GM19467 (cell line): ENCODE measurements around the gene ADGRE2.

Experiments
- ATAC-seq: cut with Tn5 transposase; IDR thresholded peaks from one replicate; pipeline ENCODE4 v1.9.1; 2021; ENCODE audit warnings: mild to moderate bottlenecking, moderate library complexity; ENCODE audit not compliant: unreplicated experiment

Gene ADGRE2

DNA sequence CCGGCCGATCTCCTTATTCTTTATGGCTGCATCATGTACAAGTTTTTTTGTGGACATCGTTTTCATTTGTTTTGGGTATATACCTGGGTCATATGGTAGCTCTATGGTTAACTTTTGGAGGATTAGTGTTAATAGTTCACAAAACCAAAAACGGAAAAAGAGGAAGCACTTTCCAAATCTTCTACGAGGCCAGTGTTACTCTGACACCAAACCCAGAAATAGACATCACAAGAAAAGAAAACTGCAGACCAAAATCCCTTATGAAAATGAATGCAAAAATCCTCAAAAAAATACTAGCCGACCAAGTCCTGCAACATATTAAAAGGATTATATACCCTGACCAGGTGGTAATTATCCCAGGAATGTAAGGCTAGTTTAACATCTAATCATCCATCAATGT lies 29.8 kb downstream of the ADGRE2 start:
- no peak for ATAC-seq

DNA sequence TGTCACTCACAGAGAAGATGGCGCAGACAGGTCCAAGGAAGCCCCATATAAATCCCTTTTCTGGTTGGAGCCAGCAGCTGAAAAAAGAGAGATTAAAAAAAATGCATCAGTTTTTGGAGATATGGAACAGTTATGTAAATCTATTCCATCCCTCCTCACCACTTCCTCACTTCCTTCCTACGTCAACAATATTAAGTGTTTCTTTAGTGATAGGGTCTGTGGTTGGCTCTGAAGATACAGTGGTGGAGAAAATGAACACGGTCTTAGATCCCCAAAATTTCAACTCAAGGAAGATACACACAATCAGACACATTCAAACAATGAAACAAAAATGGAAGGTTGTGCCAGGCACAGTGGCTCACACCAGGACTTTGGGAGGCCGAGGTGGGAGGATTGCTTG lies 31.5 kb downstream of the ADGRE2 start:
- no peak for ATAC-seq

DNA sequence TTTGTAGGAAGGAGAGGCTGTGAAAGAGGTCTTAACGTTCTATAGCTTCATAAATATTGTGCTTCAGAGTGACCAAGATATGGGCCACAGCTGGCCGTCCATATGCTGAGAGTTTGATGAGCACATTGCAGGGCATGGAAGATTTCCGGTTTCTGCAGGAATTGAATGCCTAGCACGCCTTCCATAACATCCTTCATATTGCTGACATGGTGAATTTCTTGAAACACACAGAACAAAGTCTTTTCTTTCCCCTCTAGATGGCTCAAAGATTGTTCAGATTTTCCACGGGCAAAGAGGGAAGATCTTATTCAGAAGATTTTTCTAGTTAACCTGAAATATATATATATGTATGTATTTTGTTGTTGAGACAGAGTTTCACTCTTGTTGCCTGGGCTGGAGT lies 42.4 kb downstream of the ADGRE2 start:
- ATAC-seq = no peak

DNA sequence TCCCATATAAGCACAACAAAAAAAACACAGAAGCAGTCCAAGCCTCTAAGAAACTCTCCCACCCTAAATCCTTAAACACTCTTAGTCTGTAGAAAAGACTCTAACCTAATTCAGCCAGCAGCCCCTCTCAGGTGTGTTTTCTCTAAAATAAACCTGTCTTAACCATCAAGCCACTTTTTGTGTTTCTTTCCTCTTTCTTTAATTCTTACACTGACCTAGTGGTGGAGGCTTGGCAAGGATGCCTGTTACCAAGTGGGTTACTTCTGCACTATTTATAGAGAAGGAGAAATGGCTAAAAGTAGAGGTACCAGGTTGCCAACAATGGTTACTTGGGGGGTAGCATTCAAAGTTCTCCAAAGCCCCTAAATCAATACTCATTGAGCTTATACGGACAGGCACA lies 44.8 kb downstream of the ADGRE2 start:
- ATAC-seq = no peak

DNA sequence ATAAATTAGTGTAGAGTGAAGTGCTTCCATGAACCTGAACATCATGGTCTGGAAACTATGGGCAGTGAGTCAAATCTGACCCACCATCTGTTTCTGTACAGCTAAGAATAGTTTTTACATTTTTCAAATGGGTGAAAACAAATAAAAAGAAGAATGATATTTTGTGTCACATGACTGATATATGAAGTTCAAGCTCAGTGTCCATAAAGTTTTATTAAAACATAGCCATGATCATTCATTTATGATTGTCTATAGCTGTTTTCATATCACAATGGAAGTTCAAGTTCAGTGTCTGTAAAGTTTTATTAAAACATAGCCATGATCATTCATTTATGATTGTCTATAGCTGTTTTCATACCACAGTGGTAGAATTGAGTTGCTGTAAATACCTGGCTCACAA lies 45.9 kb downstream of the ADGRE2 start:
- no peak for ATAC-seq

DNA sequence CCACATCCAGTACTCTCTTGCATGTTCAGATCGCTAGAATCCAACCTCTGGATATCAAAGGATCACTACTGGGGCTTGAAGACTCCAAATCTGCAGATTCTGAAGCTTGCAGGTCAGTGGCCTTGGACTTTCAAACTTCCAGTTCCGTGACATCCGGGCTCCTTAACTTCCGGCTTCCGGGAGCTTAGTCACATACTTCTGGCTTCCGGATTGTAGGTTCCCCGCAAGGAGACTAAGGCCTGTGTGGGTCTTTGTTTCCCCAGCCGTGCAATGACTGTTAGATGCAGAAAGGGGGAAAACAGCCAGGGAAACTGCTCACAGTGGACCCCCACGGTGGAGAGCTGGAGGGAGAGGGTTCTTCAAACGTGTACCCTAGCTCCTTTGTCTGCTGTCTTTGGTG lies 47.2 kb downstream of the ADGRE2 start:
- no peak for ATAC-seq

DNA sequence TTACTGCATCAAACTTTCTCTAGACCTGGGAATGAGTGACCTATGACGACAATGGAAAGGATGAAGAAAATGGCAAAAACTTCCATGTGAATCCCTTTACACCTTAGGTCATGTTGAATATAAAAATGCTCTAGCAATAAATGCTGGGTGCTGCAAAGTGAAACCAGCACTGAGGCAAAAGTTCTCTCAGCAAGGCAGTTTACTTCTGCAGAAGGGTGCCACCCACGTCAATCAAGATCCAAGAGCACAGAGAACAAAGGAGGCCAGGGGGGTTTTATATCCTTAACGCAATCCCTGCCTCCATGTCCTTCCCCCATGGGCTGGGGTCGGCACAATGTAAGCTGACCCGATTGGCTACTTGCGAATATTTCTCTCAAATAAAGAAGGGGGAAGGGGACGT lies 49.8 kb downstream of the ADGRE2 start:
- no peak for ATAC-seq

DNA sequence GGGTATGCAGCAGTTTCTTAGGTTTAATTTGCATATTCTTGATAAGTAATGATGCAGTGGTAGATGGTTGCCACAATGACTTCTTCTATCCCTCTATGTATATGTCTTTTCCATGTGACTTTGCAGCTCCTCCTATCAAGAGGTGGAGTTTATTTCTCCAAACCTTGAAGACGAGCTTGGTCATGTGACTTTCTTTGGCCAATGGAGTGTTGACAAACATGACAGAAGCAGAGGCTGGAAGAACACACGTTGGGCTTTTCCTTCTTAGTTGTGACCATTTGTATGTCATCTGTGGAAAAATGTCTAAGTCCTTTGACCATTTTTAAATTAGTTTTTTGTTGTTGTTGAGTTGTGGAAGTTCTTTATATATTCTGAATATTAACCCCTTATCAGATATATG lies 56.2 kb downstream of the ADGRE2 start:
- no peak for ATAC-seq

DNA sequence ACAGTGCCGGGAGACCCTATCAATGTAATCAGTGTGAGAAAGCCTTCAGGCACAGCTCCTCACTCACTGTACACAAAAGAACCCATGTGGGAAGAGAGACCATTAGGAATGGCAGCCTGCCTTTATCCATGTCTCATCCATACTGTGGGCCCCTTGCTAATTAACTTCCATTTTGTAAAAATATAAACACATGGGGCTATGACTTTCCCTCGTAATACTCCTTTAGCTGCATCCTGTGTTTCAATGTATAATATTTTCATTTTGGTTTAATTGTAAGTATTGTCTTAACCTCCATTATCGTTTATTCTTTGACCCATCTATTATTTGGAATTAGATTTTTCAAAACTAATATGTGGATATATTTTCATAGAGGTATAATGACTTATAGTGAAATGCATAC lies 59.2 kb downstream of the ADGRE2 start:
- ATAC-seq = no peak

DNA sequence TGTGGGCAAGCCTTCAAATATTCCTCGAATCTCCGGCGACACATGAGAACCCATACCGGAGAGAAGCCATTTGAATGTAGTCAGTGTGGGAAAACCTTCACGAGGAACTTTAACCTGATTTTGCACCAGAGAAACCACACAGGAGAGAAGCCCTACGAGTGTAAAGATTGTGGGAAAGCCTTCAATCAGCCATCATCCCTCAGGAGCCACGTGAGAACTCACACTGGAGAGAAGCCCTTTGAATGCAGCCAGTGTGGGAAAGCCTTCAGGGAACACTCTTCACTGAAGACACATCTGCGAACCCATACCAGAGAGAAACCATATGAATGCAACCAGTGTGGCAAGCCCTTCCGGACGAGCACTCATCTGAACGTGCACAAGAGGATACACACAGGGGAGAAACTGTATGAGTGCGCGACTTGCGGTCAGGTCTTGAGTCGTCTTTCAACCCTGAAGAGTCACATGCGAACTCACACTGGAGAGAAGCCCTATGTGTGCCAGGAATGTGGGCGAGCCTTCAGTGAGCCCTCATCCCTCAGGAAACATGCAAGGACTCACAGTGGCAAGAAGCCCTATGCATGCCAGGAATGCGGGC lies 59.7 kb downstream of the ADGRE2 start:
- ATAC-seq = no peak

DNA sequence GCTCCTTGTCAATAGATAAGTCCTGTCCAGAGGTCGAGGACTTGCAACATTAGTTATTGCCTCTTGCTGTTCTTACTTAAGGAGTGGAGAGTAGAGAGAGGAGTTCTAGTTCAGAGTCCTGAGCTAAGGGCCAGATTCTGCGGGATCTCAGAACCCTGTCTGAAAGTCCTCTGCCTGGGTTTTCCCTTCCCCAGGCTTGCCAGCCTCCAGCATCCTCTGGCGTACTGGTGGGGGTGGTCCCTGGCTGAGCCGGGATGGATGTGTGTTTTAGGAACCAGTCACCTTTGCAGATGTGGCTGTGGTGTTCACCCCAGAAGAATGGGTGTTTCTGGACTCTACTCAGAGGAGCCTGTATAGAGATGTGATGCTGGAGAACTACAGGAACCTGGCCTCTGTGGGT lies 62.5 kb downstream of the ADGRE2 start:
- ATAC-seq = no peak

DNA sequence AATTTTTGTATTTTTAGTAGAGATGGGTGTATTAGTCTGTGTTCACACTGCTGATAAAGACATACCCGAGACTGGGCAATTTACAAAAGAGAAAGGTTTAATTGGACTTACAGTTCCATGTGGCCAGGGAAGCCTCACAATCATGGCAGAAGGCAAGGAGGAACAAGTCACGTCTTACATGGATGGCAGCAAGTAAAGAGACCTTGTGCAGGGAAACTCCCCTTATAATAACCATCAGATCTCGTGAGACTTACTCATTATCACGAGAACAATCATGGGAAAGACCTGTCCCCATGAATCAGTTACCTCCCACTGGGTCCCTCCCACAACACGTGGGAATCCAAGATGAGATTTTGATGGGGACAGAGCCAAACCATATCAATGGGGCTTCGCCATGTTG lies 73.9 kb downstream of the ADGRE2 start:
- no peak for ATAC-seq

DNA sequence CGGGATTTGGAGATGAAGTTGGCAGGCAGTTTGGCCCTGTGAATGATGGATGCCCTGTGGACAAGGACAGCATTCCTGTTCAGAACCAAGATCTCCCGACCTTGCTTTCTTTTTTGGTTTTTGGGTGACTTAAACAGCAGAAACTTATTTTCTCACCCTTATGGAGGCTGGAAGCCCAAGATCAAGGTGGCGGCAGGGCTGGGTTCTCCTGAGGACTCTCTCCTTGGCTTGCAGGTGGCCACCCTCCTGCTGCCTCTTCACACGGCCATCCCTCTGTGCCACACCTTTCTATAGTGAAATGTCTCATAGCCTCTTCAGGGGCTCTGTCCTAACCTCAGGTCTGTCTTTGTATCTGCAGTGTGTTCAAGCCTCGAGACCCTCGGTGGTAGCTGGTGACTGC lies 74.5 kb downstream of the ADGRE2 start:
- no peak for ATAC-seq

DNA sequence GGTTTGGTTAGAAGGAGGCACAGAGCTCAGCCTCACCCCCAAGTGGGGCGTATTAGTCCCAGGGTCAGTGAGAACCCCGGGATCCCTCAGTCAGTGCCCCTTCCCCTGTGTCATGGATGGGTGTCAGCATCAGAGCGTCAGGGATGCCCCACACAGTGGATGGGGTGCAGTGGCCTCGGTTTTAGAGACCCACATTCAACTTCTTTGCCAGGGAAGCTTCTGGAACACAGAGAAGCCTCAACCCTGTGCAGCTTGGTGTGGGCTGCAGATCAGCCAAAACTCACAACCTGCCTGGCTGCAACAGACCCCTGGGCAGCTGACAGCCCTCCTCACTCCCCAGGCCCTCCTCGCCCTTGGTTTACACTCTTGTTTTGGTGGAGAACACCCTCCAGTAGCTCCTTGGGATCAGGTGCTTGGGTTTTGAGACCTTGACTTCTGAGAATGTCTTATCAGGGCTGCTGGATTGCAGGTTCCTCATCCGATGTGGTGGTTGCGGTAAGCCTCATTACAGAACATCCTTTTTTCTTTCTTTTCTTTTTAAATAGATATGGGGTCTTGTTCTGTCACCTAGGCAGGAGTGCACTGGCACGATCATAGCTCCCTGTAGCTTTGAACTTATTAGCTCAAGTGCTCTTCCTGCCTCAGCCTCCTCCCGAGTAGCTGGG lies 77.5 kb downstream of the ADGRE2 start:
- no peak for ATAC-seq

DNA sequence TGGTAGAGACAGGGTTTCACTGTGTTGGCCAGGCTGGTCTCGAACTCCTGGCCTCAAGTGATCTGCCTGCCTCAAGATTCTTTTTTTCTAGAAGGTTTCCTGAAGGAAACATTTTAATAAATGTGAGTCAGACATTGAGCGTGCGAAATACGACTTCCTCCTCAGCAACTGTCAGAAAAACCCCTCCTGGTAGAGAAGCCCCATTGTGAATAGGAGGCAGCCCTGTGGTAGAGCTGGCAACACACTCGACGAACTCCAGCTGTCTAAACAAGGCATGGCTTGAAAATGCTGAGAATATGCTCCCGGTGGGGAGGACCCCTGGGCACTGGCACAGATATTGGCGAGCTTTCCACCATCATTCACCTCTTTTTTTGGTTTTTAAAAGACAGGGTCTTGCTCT lies 78.7 kb downstream of the ADGRE2 start:
- ATAC-seq = no peak

DNA sequence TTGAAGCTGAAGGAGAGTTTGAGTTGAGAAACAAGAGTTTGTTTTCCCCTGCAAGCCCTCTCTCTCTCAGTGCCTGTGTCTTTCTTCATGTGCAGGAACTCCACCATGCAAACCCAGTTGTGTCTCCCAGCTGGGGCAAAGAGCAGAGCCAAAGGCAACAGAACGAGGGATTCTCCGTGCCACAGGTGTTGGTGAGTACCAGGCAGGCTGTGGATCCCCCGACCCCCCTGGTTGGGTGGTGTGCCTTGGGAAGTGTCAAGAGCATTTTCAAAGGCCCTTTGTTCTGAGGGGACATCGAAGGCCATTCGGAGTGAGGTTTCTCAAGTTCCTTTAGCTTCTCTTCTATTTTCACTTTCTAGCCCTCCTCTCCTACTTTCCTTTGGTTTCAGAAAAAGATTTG lies 82.9 kb downstream of the ADGRE2 start:
- ATAC-seq = no peak

DNA sequence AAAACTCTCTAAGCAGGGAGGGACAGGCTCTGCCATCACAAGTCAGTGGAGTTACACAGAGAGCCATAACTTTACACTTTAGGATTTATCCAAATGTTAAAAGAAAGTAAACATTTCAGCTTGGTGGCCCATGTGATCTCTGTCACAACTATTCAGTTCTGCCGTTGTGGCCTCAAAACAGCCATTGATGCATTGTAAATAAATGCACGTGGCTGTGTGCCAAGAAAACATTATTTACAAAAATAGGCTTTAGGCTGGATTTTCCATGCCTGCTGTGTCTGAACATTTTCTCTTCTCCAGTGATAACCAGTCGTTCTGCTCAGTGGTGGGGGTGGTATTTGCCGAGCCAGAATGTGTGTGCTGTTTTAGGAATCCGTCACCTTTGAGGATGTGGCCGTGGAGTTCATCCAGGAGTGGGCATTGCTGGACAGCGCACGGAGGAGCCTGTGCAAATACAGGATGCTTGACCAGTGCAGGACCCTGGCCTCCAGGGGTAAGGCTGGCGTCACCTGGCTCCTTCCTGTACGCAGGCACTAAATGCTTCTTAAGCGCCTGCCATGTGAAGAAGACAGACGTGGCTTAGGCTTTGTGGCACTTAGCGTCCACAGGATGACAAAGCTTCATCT lies 83.6 kb downstream of the ADGRE2 start:
- ATAC-seq = no peak

DNA sequence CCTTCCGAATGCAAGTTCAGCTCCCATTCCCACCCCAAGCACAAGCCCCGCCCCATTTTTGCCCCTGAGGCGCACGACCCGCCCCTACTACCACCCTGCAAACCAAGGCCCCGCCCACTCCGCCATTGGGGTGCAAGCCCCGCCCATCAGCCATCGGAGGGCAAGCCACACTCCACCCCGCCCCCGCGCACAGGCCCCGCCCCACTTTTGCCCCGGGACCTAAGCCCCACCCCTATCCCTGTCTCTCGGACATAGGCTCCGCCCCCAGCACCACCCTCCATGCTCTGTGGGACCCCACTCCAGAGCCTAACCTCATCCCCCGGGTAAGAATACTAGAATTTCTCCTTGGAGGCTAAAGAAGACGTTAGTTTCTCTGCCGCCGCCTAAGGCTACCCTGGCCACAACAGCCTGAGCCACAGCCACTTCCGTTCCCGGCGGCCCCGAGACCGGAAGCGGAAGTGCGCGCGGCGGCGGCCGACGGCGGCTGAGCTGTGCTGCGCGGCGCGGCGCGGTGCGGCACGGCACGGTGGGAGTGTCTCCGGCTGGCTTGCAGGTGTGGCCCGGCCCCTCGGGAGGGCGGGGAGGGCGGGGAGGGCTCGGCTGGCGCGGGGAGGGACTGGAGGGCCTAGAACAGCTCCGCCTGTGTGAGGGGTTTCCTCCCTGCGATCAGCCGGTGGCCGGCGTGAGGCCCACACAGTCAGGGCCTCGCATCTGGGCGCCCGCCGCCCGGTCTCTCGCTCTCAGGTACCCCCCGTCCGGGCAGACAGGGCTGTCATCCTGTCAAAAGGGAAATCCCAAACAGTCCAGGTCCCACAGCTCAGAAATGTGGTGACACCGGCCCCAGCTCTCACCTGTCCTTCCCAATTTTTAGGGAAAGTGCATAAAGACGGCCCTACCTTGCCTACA lies 88.5 kb downstream of the ADGRE2 start, which contains the start of gene ZNF333:
ZNF333 (plus strand) TSS at position 451 of the 906 bp plus-strand sequence. CDS start 3,444 bp downstream, outside the sequence.
- peak; percentile 88 for ATAC-seq

DNA sequence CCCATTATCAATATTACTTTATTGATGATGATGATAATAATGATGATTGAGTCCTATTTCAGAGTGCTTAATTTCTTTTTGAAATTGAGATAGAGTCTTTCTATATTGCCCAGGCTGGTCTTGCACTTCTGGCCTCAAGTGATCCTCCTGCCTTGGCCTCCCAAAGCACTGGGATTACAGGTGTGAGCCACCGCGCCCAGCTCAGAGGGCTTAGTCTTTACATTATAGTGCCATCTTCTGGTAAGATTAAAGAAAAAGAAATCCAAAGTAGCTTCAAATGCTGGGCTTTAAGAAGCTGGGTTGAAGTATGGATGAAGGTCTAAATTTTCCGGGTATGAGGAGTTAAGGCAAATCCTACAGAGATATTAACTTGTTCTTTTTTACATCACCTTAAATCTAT lies 91.9 kb downstream of the ADGRE2 start:
- no peak for ATAC-seq

DNA sequence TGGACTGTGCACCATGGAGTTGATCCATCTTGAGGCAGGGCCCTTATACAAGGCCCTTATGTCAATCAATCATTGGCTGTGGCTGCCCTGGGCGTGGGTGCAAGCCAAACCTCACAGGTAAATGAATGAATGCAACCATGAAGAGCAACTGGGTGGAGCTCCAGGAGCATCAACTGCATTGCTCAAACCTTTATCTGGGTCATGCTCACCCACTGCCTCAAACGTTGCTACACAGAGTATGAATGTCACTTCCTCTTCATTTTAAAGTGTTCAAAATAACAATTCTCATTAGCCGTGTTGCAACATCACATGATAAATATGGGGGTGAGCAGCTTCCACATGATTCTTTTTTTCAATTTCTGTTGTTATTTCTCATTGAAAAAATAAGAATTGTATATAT lies 94.9 kb downstream of the ADGRE2 start:
- ATAC-seq = no peak
